ENCODE measurements around the gene SLC39A11.

GRCh38 chr17:73069841-73070240 lies 22.6 kb downstream of the SLC39A11 start:
- TF ChIP-seq CTCF (IDR thresholded peaks at IDR 0.05): no peak
- no peak for TF ChIP-seq POLR2A (IDR thresholded peaks at IDR 0.05)
